Loucy (cell line): ENCODE results near the gene CACHD1.

Source experiments
- CTCF ChIP-seq: fragments of 200-600 bp; sonication (generic); conservative IDR thresholded peaks from 2 replicates; pipeline ENCODE4 v1.5.1; 2014; ENCODE audit warnings: mild to moderate bottlenecking, antibody characterized with exemption, low read length
- EZH2phosphoT487 ChIP-seq: fragments of 200-600 bp; IDR thresholded peaks from 2 replicates; pipeline ENCODE4 v1.6.1; 2018; ENCODE audit warnings: antibody characterized with exemption, mild to moderate bottlenecking, moderate library complexity, borderline replicate concordance

- TF ChIP-seq EZH2phosphoT487 = no peak
- no peak for TF ChIP-seq CTCF
These were observed 12.8 kb downstream of the CACHD1 start for GRCh38 chr1:64482720-64483119.
